Stimulated activated CD8-positive, alpha-beta memory T cell treated with anti-CD3 and anti-CD28 coated beads, Interleukin-2, amount 100 ng/mL, for 1 hour (primary cell): ENCODE results near the gene SPINK9.
"Not testable (repeated sequence)": the region's sequence is repeated elsewhere in the genome, so short reads cannot be mapped to it uniquely, and the experiment has no call there.

Experiments
- DNase-seq, 2 donors: peaks; one replicate each; pipeline ENCODE4 v3.0.0-alpha.2; 2020; ENCODE audit warnings: low read depth in 2 of 2

The SPINK9 gene, protein sequence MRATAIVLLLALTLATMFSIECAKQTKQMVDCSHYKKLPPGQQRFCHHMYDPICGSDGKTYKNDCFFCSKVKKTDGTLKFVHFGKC

DNA sequence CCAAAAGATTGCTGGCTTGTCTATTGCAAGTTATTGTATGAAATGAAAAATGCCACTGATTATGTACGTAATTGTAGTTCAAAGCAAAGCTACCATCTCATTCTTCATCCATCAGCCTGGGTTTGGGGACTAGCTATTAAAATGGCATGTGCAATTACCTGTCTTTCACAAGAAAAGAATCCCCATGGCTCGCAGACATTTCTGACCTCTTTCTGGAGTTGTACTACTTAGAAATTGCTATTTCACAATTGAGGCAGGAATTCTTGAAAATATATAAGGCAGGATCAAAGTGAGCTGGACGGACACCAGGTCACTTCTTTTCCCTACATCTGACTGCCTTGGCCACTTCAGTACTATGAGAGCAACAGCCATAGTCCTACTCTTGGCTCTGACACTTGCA is at the start of gene SPINK9:
Gene SPINK9, plus strand, starts transcription at position 301 of the 400 bp plus-strand sequence. Its CDS starts 55 bp downstream, at position 356.
- DNase-seq = no peak

DNA sequence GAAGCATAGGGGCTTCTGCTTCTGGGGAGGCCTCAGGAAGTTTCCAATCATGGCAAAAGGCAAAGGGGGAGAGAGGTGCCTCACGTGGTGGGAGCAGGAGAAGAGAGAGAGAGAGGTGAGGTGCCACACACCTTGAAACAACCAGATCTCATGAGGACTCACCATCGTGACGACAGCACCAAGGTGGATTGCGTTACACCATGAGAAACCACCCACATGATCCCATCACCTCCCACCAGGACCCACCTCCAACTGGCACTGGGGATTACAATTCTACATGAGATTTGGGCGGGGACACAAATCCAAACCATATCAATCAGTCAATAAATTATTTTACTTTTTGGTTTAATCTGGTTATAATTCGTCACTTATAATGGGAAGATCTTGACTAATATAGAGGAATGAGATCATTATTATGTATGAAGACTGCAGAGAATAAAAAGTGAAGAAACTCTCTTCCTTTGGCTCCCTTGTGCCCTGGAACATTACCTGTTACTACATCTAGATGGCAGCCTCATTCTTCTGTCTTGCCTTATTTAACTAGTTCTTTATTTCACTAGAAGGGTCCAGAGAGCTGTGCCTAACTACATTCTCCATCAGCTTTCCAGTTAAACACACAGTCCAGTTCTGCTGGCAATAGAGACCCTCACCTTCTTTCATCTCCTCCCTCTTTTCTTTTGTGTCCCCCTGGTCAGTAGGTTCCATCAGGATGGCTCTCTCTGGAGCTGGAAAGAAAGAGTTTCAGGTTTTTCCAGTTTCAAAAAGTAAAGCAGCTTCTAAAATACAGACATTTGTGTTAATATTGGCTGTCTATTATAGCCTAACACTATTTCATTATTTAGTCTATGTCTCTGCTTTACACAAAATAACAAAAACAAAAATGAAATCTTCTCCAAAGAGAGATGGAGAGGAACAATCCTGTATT is 44.8 kb upstream of the SPINK9 start:
- DNase-seq = no peak

DNA sequence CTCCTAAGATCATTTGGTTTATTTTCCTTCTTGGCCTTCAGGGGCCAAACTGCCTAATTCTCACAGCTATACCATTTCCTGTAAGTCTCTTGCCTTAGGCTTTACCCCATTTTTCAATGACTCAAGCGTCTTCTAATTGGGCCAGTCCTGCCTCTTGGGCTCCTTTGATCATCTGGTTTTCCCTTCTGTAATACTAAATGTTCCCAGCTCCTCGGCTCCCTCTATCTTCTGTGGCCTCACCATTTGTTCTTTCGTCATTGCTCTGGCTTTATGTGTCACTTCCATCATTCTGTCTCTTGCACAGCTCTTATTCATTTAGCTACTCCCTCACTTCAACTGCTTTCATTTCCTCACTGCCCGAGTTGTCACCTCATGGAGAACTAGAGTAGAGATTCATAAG is 37.6 kb upstream of the SPINK9 start:
- no peak for DNase-seq

DNA sequence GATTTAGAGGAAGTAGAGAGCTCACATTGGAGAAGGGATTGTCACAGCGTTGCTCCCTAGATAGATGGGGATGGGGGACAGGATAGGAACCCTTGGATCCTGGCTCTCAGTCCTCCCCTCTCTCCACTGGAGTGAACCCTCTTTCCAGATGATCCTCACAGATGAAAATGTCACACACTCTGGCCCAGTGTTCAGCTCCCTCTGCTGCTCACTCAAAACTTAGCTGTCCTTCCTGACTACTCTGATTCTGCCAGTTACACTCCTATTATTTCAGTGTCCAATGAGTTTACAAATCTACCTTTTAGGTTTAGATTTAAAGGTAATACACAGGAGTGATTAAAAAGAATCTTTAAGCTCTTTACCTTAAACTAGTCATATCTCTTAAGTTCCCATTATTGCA is 28.9 kb upstream of the SPINK9 start:
- no peak for DNase-seq

DNA sequence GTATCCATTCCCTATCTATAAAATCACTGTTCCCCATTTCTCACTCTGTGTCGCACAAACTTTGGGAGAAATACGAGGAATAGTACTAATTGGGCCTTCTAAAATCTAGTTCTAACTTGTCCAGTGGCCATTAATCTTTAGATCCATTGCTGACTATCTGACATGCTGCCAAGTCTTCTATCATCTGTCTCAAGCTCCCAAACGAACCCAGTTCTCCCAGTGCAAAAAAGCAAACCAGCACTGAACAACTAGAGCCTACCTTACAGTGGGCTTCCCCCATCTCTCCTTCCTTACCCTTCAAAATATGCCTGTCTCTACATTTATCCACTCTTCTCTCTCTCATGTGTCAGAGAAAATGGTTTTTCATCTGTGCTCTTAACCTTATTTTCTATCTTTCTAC is 26.3 kb upstream of the SPINK9 start:
- DNase-seq = no peak

DNA sequence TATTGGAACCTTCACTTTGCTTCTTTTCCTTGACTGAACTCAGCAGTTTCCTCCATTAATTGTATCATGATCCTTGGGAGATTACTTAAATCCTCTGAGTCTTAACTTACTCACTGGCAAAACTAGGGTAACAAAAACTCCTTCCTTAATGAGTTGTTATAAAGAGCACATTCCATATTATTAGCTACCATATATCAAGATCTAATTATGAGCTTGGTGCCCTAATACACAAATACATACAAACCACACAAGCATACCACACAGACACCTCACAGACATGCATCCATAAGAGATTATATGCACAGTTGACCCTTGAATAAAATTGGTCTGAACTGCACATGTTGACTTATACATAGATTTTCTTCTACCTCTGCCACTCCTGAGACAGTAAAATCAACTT is 25.6 kb upstream of the SPINK9 start:
- DNase-seq = no peak

DNA sequence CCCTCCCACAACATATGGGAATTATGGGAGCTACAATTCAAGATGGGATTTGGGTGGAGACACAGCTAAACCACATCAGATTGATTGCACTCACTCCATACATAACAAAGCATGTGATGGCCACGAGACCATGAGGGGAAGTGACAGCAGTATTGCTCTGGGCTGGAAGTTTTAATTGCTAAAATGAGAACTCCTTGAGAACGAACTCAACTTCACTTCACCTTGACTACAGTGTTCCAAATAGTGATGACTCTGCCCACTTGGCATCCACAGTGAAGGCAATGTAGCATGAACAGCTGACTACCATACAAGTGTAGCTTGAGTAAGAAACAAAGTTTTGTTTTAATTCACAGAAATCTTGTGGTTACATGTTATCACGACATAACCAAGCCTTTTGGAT is 23.9 kb upstream of the SPINK9 start:
- DNase-seq = no peak

DNA sequence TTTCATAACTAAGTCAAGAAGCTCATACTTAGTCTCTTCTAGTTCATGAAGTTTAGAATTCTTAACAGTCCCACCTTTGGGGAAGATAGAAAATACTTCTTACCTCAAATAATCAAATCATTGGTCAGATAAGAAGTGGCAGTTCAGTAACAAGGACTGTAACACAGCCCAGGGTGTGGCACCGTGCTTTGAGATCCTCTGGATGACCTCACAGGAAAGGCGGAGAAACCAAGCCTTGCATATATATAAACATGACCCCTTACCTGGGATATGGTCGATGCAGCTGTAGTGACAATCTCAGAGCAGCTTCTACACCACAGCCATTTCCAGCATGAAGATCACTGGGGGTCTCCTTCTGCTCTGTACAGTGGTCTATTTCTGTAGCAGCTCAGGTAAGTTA is 23.2 kb upstream of the SPINK9 start, which contains the start of gene SPINK7:
Gene SPINK7, plus strand, starts transcription at position 271 of the 400 bp plus-strand sequence. Its CDS starts 61 bp downstream, at position 332.
- DNase-seq = no peak

DNA sequence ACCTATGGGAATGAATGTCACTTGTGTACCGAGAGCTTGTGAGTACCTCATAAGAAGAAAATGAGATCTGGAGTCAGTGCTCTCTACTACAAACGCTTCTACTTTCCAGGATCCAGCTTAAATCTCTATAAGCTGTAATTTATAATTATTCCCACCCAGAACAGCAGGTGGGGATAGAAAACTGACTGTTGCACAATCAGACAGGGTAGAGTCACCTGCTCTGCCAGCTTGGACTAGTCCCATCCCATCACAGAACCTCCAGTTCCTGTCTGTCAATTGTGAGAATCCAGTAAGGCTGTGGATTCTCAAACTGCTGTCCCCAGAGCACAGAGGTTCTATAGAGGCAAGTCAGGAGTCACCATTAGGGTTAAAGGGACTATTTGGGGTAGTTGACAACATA is 21.2 kb upstream of the SPINK9 start:
- DNase-seq = no peak

DNA sequence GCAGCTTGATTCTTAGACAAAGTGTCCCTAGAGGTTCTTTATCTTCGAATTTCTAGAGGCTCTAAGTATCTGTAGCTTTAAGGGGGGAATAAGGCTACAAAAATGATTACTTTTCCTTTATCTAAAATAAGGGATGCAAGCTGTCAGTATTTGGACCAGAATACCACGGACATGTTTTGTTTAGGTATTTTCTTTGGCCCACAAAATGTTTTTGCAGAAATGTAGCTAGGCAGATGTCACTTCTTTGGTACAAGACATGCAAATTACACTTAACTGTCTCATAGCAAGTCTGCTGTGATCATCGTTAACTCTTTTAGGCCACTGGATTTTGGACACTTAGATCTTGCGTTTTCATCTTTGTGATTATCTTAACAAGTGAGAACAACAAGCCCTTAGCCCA is 20.6 kb upstream of the SPINK9 start:
- DNase-seq = no peak

DNA sequence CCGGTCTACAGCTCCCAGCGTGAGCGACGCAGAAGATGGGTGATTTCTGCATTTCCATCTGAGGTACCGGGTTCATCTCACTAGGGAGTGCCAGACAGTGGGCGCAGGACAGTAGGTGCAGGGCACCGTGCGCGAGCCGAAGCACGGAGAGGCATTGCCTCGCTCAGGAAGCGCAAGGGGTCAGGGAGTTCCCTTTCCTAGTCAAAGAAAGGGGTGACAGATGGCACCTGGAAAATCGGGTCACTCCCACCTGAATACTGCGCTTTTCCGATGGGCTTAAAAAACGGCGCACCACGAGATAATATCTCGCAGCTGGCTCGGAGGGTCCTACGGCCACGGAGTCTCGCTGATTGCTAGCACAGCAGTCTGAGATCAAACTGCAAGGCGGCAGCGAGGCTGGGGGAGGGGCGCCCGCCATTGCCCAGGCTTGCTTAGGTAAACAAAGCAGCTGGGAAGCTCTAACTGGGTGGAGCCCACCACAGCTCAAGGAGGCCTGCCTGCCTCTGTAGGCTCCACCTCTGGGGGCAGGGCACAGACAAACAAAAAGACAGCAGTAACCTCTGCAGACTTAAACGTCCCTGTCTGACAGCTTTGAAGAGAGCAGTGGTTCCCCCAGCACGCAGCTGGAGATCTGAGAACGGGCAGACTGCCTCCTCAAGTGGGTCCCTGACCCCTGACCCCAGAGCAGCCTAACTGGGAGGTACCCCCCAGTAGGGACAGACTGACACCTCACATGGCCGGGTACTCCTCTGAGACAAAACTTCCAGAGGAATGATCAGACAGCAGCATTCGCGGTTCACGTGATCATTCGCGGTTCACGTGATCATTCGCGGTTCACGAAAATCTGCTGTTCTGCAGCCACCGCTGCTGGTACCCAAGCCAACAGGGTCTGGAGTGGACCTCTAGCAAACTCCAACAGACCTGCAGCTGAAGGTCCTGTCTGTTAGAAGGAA is 15.1 kb upstream of the SPINK9 start:
- DNase-seq = not testable (repeated sequence)

DNA sequence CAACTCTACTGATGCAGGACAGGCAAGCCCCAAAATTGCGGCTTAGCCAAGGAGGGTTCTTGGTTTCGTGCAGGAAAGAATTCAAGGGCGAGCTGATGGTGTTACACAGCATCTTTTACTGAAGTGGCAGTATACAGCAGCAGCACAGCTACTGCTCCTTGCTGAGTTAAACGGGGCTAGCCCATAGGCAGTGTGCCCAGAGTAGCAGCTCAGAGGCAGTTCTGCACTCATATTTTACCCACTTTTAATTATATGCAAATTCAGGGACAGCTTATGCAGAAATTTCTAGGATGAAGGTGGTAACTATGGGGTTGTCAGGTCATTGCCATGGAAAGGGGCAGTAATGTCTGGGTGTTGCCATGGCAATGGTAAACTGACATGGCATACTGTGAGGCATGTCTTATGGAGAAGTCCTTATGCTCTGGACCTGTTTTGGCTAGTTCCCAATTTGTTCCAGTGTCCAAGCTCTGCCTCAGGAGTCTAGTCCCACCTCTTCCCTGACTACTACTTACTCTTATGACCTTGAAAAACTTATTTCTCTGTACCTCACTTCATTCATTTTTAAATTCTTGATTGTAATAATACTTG is 2.0 kb upstream of the SPINK9 start:
- no peak for DNase-seq

DNA sequence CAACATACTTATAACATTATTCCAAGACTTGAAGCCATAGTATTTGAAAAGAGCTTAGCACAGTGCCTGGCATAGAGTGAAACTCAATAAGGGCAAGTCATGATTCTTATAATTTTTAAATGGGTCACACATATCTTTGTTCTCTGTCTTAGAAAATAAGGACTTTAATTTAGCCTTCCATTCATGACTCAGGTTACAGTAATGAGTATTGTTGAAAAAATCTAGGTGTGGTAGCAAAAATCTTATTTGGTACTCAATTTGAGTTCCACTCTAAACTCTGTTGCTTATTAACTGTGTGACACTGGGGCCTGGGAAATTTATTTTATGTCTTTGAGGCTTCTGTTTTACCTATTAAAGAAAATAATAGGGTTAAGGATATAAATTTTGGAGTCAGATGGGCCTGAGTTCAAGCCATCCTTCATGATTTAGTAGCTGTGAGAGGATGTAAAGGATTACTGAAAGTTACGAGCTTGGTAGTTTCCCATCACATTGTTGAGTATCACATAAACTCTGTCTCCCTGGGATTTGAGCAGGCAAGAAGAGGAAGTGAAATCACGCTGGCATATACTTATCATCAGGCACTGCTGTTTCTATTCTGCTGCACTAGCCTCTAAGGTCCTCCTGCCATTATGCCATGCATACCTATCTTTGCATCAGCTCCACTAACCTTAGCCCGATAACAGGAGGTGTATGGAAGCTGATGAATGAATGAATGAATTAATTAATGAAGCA is 1.5 kb downstream of the SPINK9 start:
- DNase-seq = no peak

DNA sequence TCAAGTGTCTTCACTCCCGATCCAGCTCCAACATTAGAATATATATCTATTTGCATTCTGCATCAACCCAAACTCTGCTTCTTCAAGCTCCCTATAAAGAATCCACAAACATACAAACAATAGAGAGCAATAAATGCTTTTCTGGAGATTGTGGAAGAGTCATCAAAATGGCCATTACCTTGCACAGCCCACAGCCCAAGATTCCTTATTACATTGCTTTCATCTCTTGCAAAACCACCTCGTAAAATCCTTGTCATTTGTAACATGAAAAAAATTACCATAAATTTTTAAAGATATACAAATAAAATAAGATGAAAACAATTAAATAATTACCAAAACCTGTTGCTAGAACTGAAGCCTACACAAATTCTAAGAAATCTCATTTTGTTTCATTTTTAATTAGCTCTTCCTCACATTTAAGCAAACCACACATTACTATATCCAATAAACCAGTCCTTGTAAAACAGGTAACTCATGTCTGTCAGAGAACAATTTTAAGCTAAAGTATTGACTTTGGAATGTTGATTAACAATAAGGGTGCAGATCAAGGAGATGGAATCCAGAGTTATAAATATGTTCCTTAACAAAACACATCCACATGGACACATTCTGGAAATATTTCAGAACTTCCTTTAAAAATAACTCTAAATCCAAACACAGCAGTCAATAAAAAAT is 7.1 kb downstream of the SPINK9 start:
- no peak for DNase-seq

DNA sequence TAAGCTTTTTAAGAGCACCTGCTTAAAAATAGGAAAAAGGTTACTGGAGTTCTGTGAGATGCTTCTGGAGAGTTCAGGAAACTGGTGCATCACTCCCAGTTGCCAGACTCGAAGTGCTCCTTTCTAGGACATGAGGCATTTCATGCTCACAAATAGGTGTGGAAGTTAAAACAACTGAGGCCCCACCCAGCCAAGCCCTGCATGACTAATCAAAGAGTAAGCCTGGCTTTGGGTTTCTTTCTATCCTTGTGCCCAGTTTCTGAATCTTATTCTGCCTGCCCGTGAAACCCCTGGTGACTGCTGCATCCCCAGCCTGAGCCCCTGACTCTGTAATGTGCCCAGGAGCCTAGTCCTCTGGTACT is 7.7 kb downstream of the SPINK9 start:
- DNase-seq = no peak

DNA sequence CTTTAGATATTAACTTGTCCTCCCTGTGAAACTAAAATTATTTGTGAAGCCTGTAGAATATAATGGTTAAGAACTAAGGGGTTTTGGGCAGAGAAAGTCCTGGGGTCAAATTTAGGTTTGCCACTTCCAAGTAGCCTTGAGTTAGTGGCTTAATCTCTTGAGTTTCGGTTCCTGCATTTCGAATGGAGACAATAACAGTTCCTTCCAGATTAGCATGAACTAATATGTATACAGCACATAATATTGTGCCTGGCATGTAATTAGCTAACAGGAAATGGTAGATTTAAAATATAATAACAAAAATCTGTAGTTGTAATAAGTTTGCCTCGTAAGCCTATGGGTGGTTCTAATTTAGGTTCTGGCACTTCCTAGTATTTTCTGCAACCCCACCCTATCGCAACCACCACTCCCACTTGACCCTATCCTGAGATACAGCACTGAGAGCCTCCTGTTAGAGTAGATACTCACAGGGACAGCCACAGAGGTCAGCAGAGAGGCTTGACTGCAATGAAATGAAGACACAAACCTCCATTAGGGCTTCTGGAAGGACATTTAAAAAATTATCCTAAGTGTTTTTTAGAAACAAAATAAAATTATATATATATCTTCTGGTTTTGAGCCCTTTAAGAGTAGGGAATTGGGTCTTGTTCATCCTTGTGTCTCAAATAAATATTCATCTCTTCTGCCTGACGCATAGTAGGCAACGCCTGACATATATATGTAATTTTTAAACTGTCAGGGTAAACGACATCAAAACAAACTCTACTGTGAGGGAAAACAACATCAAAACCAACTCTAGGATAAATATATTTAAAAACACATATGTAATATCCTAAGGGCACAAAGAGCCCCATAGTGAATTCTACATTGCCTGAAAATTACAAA is 8.5 kb downstream of the SPINK9 start:
- DNase-seq = no peak

DNA sequence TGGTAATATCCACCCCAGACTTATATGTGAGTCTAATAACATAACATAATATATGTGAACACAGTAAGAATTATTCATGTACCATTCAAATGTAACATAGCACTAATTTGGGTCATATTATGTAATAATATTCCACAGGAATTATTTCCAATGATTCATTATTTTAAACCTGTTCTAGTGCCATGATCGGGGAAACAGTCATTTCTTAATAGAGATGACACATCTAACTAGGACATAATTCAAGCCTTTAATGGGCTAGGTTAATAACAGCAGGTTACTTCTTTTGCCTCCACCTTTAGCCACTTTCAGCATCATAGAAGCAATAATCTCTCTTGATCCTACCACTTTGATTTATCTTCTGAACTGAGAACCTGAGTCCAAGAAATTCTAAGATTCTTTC is 12.3 kb downstream of the SPINK9 start:
- DNase-seq = no peak

DNA sequence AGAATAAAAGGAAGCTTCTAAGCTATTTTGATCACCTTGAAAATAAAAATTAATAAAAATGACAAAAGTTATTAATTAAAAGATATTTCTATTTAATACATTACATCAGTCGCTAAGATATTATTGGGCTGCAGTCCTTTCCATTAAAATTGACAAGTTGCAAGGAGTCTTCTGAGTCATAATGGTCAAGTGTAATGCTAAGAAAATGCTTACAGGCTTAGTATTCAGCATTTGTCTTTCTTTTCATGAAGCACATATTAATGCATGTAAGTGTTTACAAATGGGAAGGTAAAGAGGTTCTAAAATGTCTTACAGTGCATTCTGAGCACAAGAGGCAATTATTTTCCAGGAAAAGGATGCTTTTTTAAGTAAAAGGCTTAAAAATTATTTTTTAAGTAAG is 17.3 kb downstream of the SPINK9 start:
- DNase-seq = no peak

DNA sequence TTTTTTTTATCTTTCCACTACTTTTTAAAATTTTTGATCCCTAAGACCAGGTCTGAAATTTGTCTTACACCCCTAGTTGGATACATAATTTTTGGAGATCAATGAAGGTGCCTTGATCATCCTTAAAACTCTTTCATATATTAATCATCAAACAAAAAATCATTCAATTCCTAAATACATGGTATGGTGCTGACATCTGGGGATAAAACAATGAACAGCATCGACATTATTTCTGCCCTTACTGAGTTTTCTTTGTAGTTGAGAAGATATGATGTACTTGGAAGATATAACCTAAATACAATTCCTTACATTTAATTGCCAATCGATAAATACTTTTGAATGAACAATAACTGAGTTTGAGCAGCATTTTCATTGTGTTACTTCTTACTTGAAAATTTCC is 18.3 kb downstream of the SPINK9 start:
- DNase-seq = no peak

DNA sequence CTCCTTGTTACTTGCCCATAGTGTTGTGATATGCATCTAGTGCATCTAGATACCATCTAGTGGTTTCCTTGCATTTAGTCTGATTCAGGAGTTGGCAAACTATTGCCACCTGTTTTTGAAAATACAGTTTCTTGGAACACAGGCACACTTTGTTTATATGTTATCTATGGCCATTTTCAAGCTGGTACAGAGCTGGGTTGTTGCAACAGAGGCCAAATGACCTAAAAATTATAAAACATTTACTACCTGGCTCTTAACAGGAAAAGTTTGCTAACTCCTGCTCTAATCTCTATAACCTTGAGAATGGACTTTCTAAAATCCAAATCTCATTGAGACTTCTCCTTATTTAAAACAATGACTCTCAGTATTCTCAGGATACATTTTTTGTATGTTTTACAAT is 29.0 kb downstream of the SPINK9 start:
- DNase-seq = no peak
